Measurements from ENCODE around the gene CYBA.

The CYBA gene

GRCh38 chr16:88659160-88659559, 8.3 kb upstream of the CYBA start:
- no peak for DNase-seq

GRCh38 chr16:88658714-88659113, 7.9 kb upstream of the CYBA start:
- DNase-seq = no peak

- no peak for DNase-seq
These were observed 6.5 kb upstream of the CYBA start for GRCh38 chr16:88657371-88657770.

- no peak for DNase-seq
These were observed 5.6 kb upstream of the CYBA start for GRCh38 chr16:88656291-88656980.

GRCh38 chr16:88655733-88656281, 5.0 kb upstream of the CYBA start:
- no peak for DNase-seq

GRCh38 chr16:88655053-88655732, 4.3 kb upstream of the CYBA start:
- DNase-seq = no peak

GRCh38 chr16:88654363-88655052, 3.7 kb upstream of the CYBA start:
- DNase-seq = no peak

- no peak for DNase-seq
These were observed 2.9 kb upstream of the CYBA start for GRCh38 chr16:88653596-88654362.

GRCh38 chr16:88653101-88653500, 2.2 kb upstream of the CYBA start:
- DNase-seq = no peak

- DNase-seq = no peak
These were observed 1.9 kb upstream of the CYBA start for GRCh38 chr16:88652762-88653063.

GRCh38 chr16:88651989-88652761, 1.3 kb upstream of the CYBA start:
- no peak for DNase-seq

GRCh38 chr16:88651276-88651988, 579 bp upstream of the CYBA start:
- peak; percentile 95 for DNase-seq

GRCh38 chr16:88649924-88650748, 717 bp downstream of the CYBA start:
- peak; percentile 69 for DNase-seq

GRCh38 chr16:88649195-88649923, 1.5 kb downstream of the CYBA start:
- DNase-seq = no peak

GRCh38 chr16:88647178-88648070, 3.4 kb downstream of the CYBA start:
- DNase-seq = no peak

GRCh38 chr16:88646345-88647034, 4.4 kb downstream of the CYBA start:
- no peak for DNase-seq

- no peak for DNase-seq
These were observed 4.9 kb downstream of the CYBA start for GRCh38 chr16:88645941-88646340.

- DNase-seq = no peak
These were observed 5.4 kb downstream of the CYBA start for GRCh38 chr16:88645455-88645854.

GRCh38 chr16:88643644-88643932, 7.3 kb downstream of the CYBA start:
- DNase-seq = no peak
